Measurements from ENCODE around the gene FAM47E.

- TF ChIP-seq, protein P1, sequence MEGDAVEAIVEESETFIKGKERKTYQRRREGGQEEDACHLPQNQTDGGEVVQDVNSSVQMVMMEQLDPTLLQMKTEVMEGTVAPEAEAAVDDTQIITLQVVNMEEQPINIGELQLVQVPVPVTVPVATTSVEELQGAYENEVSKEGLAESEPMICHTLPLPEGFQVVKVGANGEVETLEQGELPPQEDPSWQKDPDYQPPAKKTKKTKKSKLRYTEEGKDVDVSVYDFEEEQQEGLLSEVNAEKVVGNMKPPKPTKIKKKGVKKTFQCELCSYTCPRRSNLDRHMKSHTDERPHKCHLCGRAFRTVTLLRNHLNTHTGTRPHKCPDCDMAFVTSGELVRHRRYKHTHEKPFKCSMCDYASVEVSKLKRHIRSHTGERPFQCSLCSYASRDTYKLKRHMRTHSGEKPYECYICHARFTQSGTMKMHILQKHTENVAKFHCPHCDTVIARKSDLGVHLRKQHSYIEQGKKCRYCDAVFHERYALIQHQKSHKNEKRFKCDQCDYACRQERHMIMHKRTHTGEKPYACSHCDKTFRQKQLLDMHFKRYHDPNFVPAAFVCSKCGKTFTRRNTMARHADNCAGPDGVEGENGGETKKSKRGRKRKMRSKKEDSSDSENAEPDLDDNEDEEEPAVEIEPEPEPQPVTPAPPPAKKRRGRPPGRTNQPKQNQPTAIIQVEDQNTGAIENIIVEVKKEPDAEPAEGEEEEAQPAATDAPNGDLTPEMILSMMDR (IDR thresholded peaks at IDR 0.05): no peak
- TF ChIP-seq POLR2A (IDR thresholded peaks at IDR 0.05): no peak
- no peak for TF ChIP-seq POLR2AphosphoS5 (IDR thresholded peaks at IDR 0.05; ENCODE audit: insufficient read depth in 1 of 2, low read depth in 1 of 2)
Observed at GRCh38 chr4:76272999-76273398, 21.5 kb downstream of the FAM47E start.
